Measurements from ENCODE around the gene TEX48. TPM values are rescaled to one million over a fixed set of nuclear protein-coding genes. Genes with fewer than 3 reads are reported as not detected.

Gene TEX48
- polyA plus RNA-seq, 1 donor, result not detected

DNA sequence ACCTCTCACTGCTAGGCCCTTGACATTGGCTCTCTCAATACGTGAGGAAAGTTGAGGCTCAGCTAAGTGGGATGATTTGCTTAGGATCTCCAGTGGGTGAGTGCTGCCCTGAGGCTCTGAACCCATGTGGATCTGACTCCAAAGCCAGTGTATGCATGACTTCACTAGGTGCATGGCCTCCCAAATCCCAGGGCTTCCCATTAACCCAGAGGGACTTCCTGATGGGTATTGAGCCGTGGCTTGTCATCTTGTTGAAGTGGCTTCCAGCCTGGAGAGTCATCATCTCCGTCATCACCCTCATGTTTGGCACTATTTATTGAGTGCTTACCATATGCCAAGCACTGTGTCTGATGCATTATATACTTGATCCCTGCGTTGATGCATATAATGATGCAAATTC, 37.3 kb upstream of the TEX48 start:
- H3K4me3 ChIP-seq (ENCODE audit: low read length), result no peak overlapping the region
- no peak for DNase-seq
- WGBS (ENCODE audit: insufficient coverage, low lambda C conversion rate), result no CpG with 5 or more reads among the region's 4 CpGs

DNA sequence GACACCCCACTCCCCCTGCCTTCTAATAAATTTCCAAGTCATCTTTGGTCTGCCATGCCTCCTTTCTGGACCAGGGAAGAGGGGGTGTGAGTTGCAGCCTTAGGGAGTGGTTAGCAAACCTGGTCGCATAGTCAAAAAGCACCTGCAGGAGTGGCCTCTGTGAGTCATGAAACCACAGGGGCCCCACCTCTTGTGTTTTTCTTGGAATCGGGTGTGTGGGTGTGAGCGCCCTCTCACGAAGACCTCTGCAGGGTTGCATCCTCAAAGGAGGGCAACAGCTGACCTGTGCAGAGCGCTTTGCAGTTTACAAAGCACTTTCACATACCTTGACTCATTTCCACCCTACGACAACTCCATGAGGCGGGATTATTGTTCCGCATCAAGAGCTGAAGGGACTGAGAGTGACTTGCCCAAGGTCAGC, 36.8 kb upstream of the TEX48 start:
- H3K36me3 ChIP-seq (ENCODE audit: control insufficient read depth, insufficient read depth, low read length), result no peaks in the 10 kb centered on the region
- DNase-seq, result no peak
- WGBS (ENCODE audit: insufficient coverage, low lambda C conversion rate), result no CpG with 5 or more reads among the region's 8 CpGs
- no peak overlapping the region for H3K27ac ChIP-seq (ENCODE audit: low read length)
- peaks cover 12% of the 10 kb centered on the region for H3K4me1 ChIP-seq (ENCODE audit: control insufficient read depth, insufficient read depth, low read length)
- no peak overlapping the region for H3K4me3 ChIP-seq (ENCODE audit: low read length)
- peaks cover 6% of the 10 kb centered on the region for H3K9me3 ChIP-seq (ENCODE audit: control insufficient read depth, low read depth, low read length)
- no peaks in the 10 kb centered on the region for H3K27me3 ChIP-seq (ENCODE audit: control insufficient read depth, insufficient read depth, low read length)

More for the DNA sequence above, 37.3 kb upstream of the TEX48 start:
- Histone ChIP-seq H3K9me3 (ENCODE audit: control insufficient read depth, low read depth, low read length) (peaks cover 6% of the 10 kb centered on the region), H3K4me1 (ENCODE audit: control insufficient read depth, insufficient read depth, low read length) (peaks cover 12% of the 10 kb centered on the region), H3K36me3 (ENCODE audit: control insufficient read depth, insufficient read depth, low read length) (no peaks in the 10 kb centered on the region), H3K27ac (ENCODE audit: low read length) (no peak overlapping the region), H3K27me3 (ENCODE audit: control insufficient read depth, insufficient read depth, low read length) (no peaks in the 10 kb centered on the region)

DNA sequence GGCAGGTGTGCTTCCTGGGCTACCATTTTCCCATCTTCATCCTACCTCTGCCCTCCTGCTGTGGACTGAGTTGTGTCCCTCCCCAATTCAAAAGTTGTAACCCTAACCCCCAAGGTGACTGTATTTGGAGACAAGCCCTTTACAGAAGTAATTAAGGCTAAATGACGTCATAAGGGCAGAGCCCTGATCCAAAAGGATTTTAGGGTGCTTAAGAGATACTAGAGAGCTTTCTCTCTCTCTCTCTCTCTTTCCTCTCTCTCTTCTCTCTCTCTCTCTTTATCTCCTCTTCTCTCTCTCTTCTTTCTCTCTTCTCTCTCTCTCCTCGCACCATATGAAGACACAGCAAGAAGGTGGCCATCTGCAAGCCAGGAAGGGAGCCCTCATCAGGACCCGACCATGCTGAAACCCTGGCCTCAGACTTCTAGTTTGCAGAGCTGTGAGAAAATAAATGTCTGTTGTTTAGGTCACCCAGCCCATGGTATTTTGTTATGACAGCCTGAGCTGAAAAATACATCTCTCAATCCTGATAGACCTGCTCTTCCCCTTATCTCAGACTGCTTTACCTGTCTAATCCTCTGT, 36.0 kb upstream of the TEX48 start:
- H3K27ac ChIP-seq (ENCODE audit: low read length), result no peak overlapping the region
- H3K9me3 ChIP-seq (ENCODE audit: control insufficient read depth, low read depth, low read length), result peaks cover 6% of the 10 kb centered on the region
- no peak overlapping the region for H3K4me3 ChIP-seq (ENCODE audit: low read length)
- no peaks in the 10 kb centered on the region for H3K36me3 ChIP-seq (ENCODE audit: control insufficient read depth, insufficient read depth, low read length)
- no peaks in the 10 kb centered on the region for H3K27me3 ChIP-seq (ENCODE audit: control insufficient read depth, insufficient read depth, low read length)
- peaks cover 12% of the 10 kb centered on the region for H3K4me1 ChIP-seq (ENCODE audit: control insufficient read depth, insufficient read depth, low read length)
- WGBS (ENCODE audit: insufficient coverage, low lambda C conversion rate), result no CpG with 5 or more reads among the region's 3 CpGs
- DNase-seq, result no peak

DNA sequence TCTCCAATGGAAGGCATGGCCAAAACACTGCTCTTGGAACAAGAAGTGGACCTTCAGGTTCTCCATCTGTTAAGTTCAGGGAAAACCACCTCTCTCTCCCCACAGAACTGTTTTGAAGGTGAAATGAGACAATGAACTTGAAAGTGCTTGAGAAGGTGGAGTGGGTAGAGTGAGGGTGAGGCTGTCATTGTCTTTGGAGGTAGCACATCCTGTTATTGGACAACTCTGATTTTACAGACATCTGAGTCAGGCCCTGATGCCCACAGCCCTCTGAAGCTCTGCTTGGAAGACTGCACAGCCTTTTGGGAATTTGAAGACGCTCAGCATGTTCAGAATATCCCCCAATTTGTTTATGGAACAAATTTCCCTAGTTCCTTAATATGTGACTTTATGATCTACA, 27.6 kb upstream of the TEX48 start:
- Histone ChIP-seq H3K27me3 (ENCODE audit: control insufficient read depth, insufficient read depth, low read length) (no peaks in the 10 kb centered on the region), H3K27ac (ENCODE audit: low read length) (no peak overlapping the region), H3K4me1 (ENCODE audit: control insufficient read depth, insufficient read depth, low read length) (no peaks in the 10 kb centered on the region), H3K9me3 (ENCODE audit: control insufficient read depth, low read depth, low read length) (no peaks in the 10 kb centered on the region), H3K36me3 (ENCODE audit: control insufficient read depth, insufficient read depth, low read length) (no peaks in the 10 kb centered on the region), H3K4me3 (ENCODE audit: low read length) (no peak overlapping the region)
- no CpG with 5 or more reads among the region's 1 CpG for WGBS (ENCODE audit: insufficient coverage, low lambda C conversion rate)
- DNase-seq, result no peak

DNA sequence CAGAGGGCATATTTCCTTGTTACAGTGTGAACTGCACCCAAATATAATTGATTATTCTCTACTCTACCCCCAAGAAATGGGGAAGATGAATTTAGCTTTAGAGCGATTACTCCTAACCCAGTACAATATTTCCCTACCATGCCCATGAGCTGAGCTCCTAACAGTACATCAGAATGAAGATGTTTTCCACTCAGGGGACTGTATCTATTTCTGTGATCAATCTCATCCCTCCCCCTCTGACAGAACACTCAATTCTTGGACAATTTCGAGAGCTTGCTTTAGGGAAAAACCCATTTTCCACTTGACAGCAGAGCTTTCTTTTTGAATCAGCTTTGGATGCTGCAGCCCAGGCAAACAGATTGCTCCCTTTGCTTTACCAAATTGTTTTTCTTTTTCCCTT, 24.7 kb upstream of the TEX48 start:
- no peak for DNase-seq
- no peak overlapping the region for H3K4me3 ChIP-seq (ENCODE audit: low read length)
- H3K27ac ChIP-seq (ENCODE audit: low read length), result no peak overlapping the region
- H3K4me1 ChIP-seq (ENCODE audit: control insufficient read depth, insufficient read depth, low read length), result no peaks in the 10 kb centered on the region
- H3K9me3 ChIP-seq (ENCODE audit: control insufficient read depth, low read depth, low read length), result no peaks in the 10 kb centered on the region
- WGBS (ENCODE audit: insufficient coverage, low lambda C conversion rate), result 100% methylated on average over 1 of the region's 2 CpGs
- H3K36me3 ChIP-seq (ENCODE audit: control insufficient read depth, insufficient read depth, low read length), result no peaks in the 10 kb centered on the region
- no peaks in the 10 kb centered on the region for H3K27me3 ChIP-seq (ENCODE audit: control insufficient read depth, insufficient read depth, low read length)

DNA sequence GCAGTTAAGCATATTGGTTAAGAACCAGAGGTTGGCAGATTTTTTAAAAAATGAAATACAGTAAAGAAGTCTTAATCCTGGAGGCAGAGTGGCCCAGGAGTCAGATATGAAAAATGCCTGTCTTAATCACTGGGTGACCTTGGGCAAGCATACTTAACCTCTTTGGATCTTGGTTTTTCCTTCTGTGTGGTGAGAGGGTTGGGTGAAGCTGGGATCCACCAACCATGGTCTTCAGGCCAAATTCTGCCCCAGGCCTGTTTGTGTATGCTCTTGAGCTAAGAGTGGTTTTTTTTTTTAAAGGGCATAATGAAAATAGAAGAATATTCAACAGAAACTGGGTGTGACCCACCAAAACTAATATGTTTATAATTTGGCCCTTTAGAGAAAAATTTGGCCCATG, 20.0 kb upstream of the TEX48 start:
- no peaks in the 10 kb centered on the region for H3K9me3 ChIP-seq (ENCODE audit: control insufficient read depth, low read depth, low read length)
- H3K4me3 ChIP-seq (ENCODE audit: low read length), result no peak overlapping the region
- H3K36me3 ChIP-seq (ENCODE audit: control insufficient read depth, insufficient read depth, low read length), result no peaks in the 10 kb centered on the region
- DNase-seq, result no peak
- no peaks in the 10 kb centered on the region for H3K4me1 ChIP-seq (ENCODE audit: control insufficient read depth, insufficient read depth, low read length)
- no peaks in the 10 kb centered on the region for H3K27me3 ChIP-seq (ENCODE audit: control insufficient read depth, insufficient read depth, low read length)
- no peak overlapping the region for H3K27ac ChIP-seq (ENCODE audit: low read length)

DNA sequence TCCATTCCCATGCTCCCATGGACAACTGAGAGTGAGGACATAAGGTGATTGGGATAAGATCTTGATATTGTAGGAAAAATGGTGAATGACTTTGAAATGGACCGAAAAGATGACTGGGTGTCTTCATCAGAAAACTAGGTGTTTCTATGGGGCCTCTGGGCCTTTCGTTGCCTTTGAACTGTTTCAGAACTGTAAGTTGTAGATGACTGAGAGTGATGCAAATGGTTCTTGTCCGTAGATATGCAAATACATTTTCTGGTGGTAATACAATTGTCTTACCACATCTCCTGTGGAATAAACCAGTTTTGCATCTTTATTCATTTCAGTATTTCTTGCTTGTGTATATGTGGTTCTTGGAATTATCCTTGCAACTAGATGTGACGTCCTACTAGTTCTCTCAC, 16.0 kb upstream of the TEX48 start:
- Histone ChIP-seq H3K4me3 (ENCODE audit: low read length) (no peak overlapping the region), H3K9me3 (ENCODE audit: control insufficient read depth, low read depth, low read length) (no peaks in the 10 kb centered on the region), H3K4me1 (ENCODE audit: control insufficient read depth, insufficient read depth, low read length) (no peaks in the 10 kb centered on the region), H3K27me3 (ENCODE audit: control insufficient read depth, insufficient read depth, low read length) (no peaks in the 10 kb centered on the region), H3K27ac (ENCODE audit: low read length) (no peak overlapping the region), H3K36me3 (ENCODE audit: control insufficient read depth, insufficient read depth, low read length) (no peaks in the 10 kb centered on the region)
- 100% methylated on average over 1 of the region's 4 CpGs for WGBS (ENCODE audit: insufficient coverage, low lambda C conversion rate)
- DNase-seq, result no peak

DNA sequence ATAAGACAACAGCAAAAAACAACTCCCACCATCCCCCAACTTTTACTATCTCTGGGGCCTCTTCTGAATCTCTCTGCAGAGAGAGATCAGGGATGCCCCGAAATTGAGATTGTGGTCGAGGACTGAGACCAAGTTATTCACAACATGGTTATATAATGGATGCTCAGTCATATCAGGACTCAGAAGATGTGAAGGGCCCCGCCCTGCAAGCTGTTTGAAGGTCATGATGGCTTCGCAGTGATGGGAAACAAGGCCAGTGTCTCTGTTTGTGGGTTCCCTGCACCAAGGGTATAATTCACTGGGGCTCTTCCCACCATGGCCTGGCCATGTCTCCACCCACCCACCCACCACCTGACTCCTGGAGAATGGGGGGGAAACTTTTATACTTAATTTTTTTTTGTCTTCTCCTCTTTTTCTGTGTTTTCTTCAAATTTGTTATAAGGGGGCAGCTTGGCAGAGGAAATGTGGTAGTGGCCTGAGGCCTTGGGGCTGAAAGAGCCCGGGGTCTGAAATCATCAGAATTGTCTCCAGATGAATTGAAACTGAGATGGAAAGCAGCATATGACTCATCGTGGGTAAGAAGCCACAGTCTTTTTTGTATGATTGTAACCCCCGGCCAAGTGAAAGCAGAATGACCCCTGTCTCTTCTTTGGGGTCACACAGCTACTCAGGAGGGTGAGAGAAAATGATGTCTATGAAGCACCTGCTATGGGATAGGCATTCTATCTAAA, 15.0 kb upstream of the TEX48 start:
- DNase-seq, result no peak
- Histone ChIP-seq H3K27ac (ENCODE audit: low read length) (no peak overlapping the region), H3K36me3 (ENCODE audit: control insufficient read depth, insufficient read depth, low read length) (no peaks in the 10 kb centered on the region), H3K4me3 (ENCODE audit: low read length) (no peak overlapping the region), H3K9me3 (ENCODE audit: control insufficient read depth, low read depth, low read length) (no peaks in the 10 kb centered on the region), H3K4me1 (ENCODE audit: control insufficient read depth, insufficient read depth, low read length) (no peaks in the 10 kb centered on the region), H3K27me3 (ENCODE audit: control insufficient read depth, insufficient read depth, low read length) (no peaks in the 10 kb centered on the region)
- WGBS (ENCODE audit: insufficient coverage, low lambda C conversion rate), result no CpG with 5 or more reads among the region's 7 CpGs

DNA sequence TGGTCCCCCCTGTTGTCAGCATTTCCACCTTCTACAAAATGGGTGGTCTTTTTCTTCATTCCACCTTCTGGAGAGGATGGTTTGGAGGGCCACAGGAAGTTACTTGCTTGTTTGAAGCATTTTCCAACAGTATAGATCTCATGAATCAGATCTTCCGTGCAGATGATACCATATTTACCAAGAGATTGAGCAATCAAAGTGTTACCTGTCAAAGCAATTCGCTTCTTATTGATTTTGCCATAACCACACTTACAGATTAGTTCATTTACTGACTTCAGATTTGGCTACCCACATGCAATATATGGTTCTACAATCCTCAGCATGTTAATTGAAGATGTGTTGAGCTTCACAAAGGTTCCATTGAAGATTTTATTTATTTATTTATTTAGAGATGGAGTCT, 14.0 kb upstream of the TEX48 start:
- WGBS (ENCODE audit: insufficient coverage, low lambda C conversion rate), result no CpG with 5 or more reads among the region's 2 CpGs
- Histone ChIP-seq H3K9me3 (ENCODE audit: control insufficient read depth, low read depth, low read length) (no peaks in the 10 kb centered on the region), H3K27ac (ENCODE audit: low read length) (no peak overlapping the region), H3K4me1 (ENCODE audit: control insufficient read depth, insufficient read depth, low read length) (no peaks in the 10 kb centered on the region), H3K27me3 (ENCODE audit: control insufficient read depth, insufficient read depth, low read length) (no peaks in the 10 kb centered on the region), H3K4me3 (ENCODE audit: low read length) (no peak overlapping the region), H3K36me3 (ENCODE audit: control insufficient read depth, insufficient read depth, low read length) (no peaks in the 10 kb centered on the region)
- no peak for DNase-seq

DNA sequence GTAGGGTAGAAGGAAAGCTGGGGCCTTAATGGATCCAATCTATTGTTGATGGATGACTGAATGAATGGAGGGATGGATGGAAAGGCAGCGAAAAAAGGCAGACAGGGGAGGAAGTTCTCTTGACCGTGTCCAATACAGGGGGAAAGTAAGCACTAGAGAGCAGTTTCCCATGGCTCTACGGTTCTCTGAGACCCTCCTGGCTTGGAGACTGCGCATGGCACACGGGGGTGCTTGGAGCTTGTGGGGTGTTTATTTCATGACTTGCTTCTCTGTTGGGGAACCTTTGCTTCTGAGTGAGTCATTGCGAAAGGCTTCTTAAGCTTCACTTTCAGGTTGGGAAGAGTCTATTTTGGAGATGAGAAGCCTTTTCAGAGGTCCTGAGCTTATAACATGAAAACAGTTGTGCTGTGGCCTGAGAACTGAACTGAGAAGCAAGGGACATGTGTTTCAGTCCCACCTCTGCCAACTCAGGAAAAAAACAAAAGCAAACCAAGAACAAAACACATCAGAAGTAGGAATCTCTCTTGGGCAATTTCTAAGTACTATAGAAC, 12.8 kb upstream of the TEX48 start:
- no peak for DNase-seq
- WGBS (ENCODE audit: insufficient coverage, low lambda C conversion rate), result no CpG with 5 or more reads among the region's 6 CpGs

DNA sequence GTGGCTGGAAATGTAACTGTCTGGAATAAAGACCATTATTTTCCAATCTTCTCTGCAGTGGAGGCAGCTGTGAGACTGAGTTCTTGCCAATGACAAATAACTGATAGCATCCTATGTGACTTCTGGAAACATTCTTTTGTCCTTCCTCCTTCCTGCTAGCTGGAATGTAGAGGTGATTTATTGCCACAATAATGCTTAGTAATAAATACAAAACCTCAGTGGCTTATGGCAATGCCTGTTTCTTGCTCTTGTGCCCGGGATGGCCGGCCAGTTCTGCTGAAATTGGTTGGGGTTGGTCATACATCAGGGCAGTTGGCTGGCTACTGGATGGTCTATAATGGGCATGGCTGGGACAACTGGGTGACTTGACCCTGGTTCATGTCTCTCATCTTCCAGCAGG, 12.2 kb upstream of the TEX48 start:
- Histone ChIP-seq H3K27me3 (ENCODE audit: control insufficient read depth, insufficient read depth, low read length) (no peaks in the 10 kb centered on the region), H3K9me3 (ENCODE audit: control insufficient read depth, low read depth, low read length) (no peaks in the 10 kb centered on the region), H3K36me3 (ENCODE audit: control insufficient read depth, insufficient read depth, low read length) (no peaks in the 10 kb centered on the region), H3K27ac (ENCODE audit: low read length) (no peak overlapping the region), H3K4me1 (ENCODE audit: control insufficient read depth, insufficient read depth, low read length) (no peaks in the 10 kb centered on the region), H3K4me3 (ENCODE audit: low read length) (no peak overlapping the region)
- WGBS (ENCODE audit: insufficient coverage, low lambda C conversion rate), result no CpG with 5 or more reads among the region's 2 CpGs
- peak in 1 of 2 donors; percentile 25 for DNase-seq

More for the DNA sequence above, 12.8 kb upstream of the TEX48 start:
- Histone ChIP-seq H3K4me3 (ENCODE audit: low read length) (no peak overlapping the region), H3K27me3 (ENCODE audit: control insufficient read depth, insufficient read depth, low read length) (no peaks in the 10 kb centered on the region), H3K36me3 (ENCODE audit: control insufficient read depth, insufficient read depth, low read length) (no peaks in the 10 kb centered on the region), H3K27ac (ENCODE audit: low read length) (no peak overlapping the region), H3K4me1 (ENCODE audit: control insufficient read depth, insufficient read depth, low read length) (no peaks in the 10 kb centered on the region), H3K9me3 (ENCODE audit: control insufficient read depth, low read depth, low read length) (no peaks in the 10 kb centered on the region)

Measured in large intestine (tissue), 3 donors.